D721Med (cell line): ENCODE data around the gene PDGFD.

Experiments
- DNase-seq: peaks from one replicate; pipeline ENCODE4 v3.0.0; 2011; ENCODE audit warnings: low spot score; ENCODE audit not compliant: insufficient read length
- FAIRE-seq: peaks from 2 replicates; lab custom pipeline; 2011; peaks lifted over from hg19 to GRCh38; lab: Jason Lieb, UNC
- CTCF ChIP-seq: IDR thresholded peaks from 2 replicates; pipeline ENCODE4 v1.5.1; 2012; ENCODE audit warnings: mild to moderate bottlenecking, control low read depth; ENCODE audit not compliant: insufficient read depth; ENCODE audit errors: missing control alignments

Gene PDGFD

DNA sequence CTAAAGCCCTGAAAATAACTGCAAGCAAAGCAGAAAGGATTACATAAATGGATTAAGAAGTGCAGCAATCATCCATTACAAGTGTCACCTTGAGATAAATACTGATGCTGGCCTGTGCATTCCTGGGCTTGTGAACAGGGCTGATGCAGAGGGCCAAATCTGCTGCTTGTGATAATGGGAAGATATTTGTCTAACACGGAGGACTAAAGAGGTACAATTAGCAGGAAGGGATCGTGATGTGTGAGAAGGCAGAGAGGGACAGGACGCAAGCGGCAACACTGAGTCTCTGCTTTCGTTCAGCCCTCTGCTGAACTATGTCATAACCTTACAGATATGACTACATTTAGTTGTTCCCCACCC lies 235.2 kb downstream of the PDGFD start:
- DNase-seq = no peak
- no peak for TF ChIP-seq CTCF
- FAIRE-seq = no peak

GRCh38 chr11:103928040-103928801 lies 235.7 kb downstream of the PDGFD start:
- TF ChIP-seq CTCF = no peak
- FAIRE-seq = no peak
- no peak for DNase-seq

GRCh38 chr11:103927535-103927934 lies 236.4 kb downstream of the PDGFD start:
- TF ChIP-seq CTCF = no peak
- no peak for FAIRE-seq
- no peak for DNase-seq

GRCh38 chr11:103926990-103927389 lies 237.0 kb downstream of the PDGFD start:
- no peak for DNase-seq
- FAIRE-seq = no peak
- TF ChIP-seq CTCF = no peak

- TF ChIP-seq CTCF = no peak
- FAIRE-seq = no peak
Observed at GRCh38 chr11:103924166-103925013, 239.6 kb downstream of the PDGFD start.

DNA sequence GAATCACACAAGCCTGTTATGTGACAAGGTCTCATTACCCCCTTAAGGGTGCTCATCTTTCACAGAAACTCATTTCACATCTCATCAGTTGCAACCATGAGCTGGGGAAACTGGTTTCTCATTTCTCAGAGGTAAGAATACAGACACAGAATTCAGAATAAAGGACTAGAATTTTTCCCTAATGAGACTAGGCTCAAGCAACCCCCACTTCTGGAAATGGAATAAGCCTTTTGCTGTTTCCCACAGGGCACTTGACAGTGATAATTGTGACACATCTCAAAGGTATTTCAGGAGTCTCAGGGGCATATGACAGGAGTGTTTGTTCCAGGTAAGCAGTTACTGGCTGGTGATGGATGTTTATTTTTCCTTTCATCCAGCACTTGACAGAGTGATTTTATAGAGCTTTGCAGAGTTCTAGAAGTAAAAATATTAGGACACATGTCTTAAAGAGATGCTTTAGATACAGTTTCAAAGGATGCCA lies 240.5 kb downstream of the PDGFD start:
- TF ChIP-seq CTCF = no peak
- DNase-seq (no peak), FAIRE-seq (no peak)

More at GRCh38 chr11:103924166-103925013, 239.6 kb downstream of the PDGFD start:
- DNase-seq = no peak
